Measurements from ENCODE around the gene ZAP70. TPM values are rescaled to one million over a fixed set of nuclear protein-coding genes. Genes with fewer than 3 reads are reported as not detected.

The ZAP70 gene
- total and polyA plus RNA-seq, 2 donors (not counting 1 experiment from before 2014, with no cell fraction given): not detected

DNA sequence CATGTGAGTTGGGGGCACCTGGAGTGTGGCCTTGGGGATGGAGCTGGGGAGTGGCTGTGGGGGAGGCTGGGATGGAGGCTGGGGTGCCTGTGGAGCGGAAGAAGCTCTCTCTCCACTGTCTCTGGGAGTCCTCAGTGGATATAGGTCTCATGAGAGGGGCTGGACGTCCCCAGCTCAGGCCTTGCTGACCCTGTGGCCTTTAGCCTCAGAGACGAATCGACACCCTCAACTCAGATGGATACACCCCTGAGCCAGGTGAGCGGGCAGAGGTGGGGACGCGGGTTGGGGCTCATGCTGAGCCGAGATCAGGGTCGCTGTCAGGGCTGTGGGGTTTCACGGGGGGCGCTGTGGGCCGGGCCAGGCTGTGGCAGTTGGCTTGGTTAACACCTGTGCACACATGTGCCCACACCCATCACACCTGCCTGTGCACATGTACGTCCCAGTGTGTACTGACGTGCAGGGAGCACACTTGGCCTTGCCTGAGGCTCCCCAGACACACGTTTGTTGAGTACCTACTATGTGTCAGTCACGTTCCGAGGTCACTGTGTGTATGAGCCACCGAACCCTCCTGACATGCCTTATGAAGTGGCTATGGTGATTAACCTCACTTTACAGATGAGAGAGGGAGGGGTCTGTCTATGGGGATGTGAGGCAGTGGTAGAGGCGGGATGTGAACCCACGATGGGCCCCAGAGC, 20.1 kb downstream of the ZAP70 start:
- H2AFZ ChIP-seq (ENCODE audit: low read length): no peak overlapping the region
- H3K4me3 ChIP-seq (replicated peaks in 1 of 4; ENCODE audit: control extremely low read depth in 1 of 4, insufficient read depth in 1 of 4, low read depth in 3 of 4, low read length in 4 of 4): no peak overlapping the region
- no peak for DNase-seq (ENCODE audit: low read depth in 2 of 2)
- TF ChIP-seq CTCF (conservative IDR thresholded peaks at IDR 0.05 in 1 of 2, IDR thresholded peaks at IDR 0.05 in 1 of 2; ENCODE audit: low read depth in 1 of 2, low read length in 2 of 2): no peak
- TF ChIP-seq EZH2 (IDR thresholded peaks at IDR 0.05; ENCODE audit: low read length, missing control alignments): no peak
- no peaks in the 10 kb centered on the region for H3K9me3 ChIP-seq (ENCODE audit: control insufficient read depth, insufficient read depth, low read depth, low read length)
- no peaks in the 10 kb centered on the region for H4K20me1 ChIP-seq (ENCODE audit: control insufficient read depth, extremely low read depth, insufficient read depth, low read length)
- no peaks in the 10 kb centered on the region for H3K4me1 ChIP-seq (ENCODE audit: control insufficient read depth, extremely low read depth, insufficient read depth, low read length)
- H3K27ac ChIP-seq (ENCODE audit: insufficient read depth, low read length): no peak overlapping the region
- H3K27me3 ChIP-seq (ENCODE audit: control insufficient read depth, insufficient read depth, low read length): no peaks in the 10 kb centered on the region
- H3K9ac ChIP-seq (ENCODE audit: insufficient read depth, low read length): no peak overlapping the region
- no peaks in the 10 kb centered on the region for H3K79me2 ChIP-seq (ENCODE audit: control insufficient read depth, insufficient read depth, low read length)
- H3K4me2 ChIP-seq (ENCODE audit: extremely low read depth, insufficient read depth, low read length): no peak overlapping the region
- H3K36me3 ChIP-seq (ENCODE audit: control insufficient read depth, insufficient read depth, low read length): no peaks in the 10 kb centered on the region

DNA sequence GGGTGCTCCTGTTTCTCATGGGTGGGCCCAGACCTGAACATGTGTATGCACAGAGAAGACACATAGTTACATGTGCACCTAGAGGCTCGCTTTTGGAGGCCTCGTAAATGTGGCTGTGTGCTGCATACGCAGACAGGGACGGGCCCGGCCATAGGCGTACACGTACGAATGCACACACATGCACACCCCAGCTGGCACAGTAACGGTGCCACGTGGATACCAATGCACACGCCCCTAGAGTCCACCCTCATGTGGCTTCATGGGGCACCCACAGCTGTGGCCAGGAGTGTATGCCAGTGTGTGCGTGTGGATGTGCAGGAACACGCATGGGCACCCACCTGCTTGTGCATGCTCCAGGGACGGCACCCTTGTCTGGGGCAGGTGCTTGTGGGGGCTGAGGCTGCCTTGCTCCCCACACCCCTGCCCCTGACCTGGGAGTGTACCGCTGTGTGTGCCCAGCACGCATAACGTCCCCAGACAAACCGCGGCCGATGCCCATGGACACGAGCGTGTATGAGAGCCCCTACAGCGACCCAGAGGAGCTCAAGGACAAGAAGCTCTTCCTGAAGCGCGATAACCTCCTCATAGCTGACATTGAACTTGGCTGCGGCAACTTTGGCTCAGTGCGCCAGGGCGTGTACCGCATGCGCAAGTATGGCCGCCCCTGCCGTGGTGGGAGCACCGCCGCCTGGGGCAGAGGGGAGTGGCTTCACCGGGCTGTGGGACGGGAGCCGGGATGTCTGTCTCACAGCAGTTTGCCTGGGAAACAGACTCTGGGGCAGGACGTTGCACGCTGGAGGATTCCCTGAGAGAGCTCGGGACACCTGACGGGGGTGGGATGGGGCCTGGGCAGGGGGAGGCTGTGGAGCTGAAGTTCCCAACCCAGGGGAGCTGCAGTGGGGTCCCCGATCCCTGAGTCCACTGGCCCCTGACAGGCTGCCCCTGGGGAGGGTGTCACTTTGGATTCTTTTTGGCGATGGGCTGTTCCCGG, 21.0 kb downstream of the ZAP70 start:
- no peak for DNase-seq (ENCODE audit: low read depth in 2 of 2)
- Histone ChIP-seq H3K79me2 (ENCODE audit: control insufficient read depth, insufficient read depth, low read length) (no peaks in the 10 kb centered on the region), H3K4me3 (replicated peaks in 1 of 4; ENCODE audit: control extremely low read depth in 1 of 4, insufficient read depth in 1 of 4, low read depth in 3 of 4, low read length in 4 of 4) (no peak overlapping the region), H2AFZ (ENCODE audit: low read length) (no peak overlapping the region), H3K9me3 (ENCODE audit: control insufficient read depth, insufficient read depth, low read depth, low read length) (no peaks in the 10 kb centered on the region), H3K4me1 (ENCODE audit: control insufficient read depth, extremely low read depth, insufficient read depth, low read length) (no peaks in the 10 kb centered on the region), H4K20me1 (ENCODE audit: control insufficient read depth, extremely low read depth, insufficient read depth, low read length) (no peaks in the 10 kb centered on the region), H3K27me3 (ENCODE audit: control insufficient read depth, insufficient read depth, low read length) (no peaks in the 10 kb centered on the region), H3K9ac (ENCODE audit: insufficient read depth, low read length) (no peak overlapping the region), H3K27ac (ENCODE audit: insufficient read depth, low read length) (no peak overlapping the region), H3K4me2 (ENCODE audit: extremely low read depth, insufficient read depth, low read length) (no peak overlapping the region), H3K36me3 (ENCODE audit: control insufficient read depth, insufficient read depth, low read length) (no peaks in the 10 kb centered on the region)
- TF ChIP-seq EZH2 (IDR thresholded peaks at IDR 0.05; ENCODE audit: low read length, missing control alignments) (no peak), CTCF (conservative IDR thresholded peaks at IDR 0.05 in 1 of 2, IDR thresholded peaks at IDR 0.05 in 1 of 2; ENCODE audit: low read depth in 1 of 2, low read length in 2 of 2) (no peak)

GRCh38 chr2:97735161-97735561, 21.8 kb downstream of the ZAP70 start:
- Histone ChIP-seq H3K4me3 (replicated peaks in 1 of 4; ENCODE audit: control extremely low read depth in 1 of 4, insufficient read depth in 1 of 4, low read depth in 3 of 4, low read length in 4 of 4) (no peak overlapping the region), H3K27me3 (ENCODE audit: control insufficient read depth, insufficient read depth, low read length) (no peaks in the 10 kb centered on the region), H4K20me1 (ENCODE audit: control insufficient read depth, extremely low read depth, insufficient read depth, low read length) (no peaks in the 10 kb centered on the region), H3K9me3 (ENCODE audit: control insufficient read depth, insufficient read depth, low read depth, low read length) (no peaks in the 10 kb centered on the region), H3K79me2 (ENCODE audit: control insufficient read depth, insufficient read depth, low read length) (no peaks in the 10 kb centered on the region), H3K36me3 (ENCODE audit: control insufficient read depth, insufficient read depth, low read length) (no peaks in the 10 kb centered on the region), H3K9ac (ENCODE audit: insufficient read depth, low read length) (no peak overlapping the region), H2AFZ (ENCODE audit: low read length) (no peak overlapping the region), H3K4me1 (ENCODE audit: control insufficient read depth, extremely low read depth, insufficient read depth, low read length) (no peaks in the 10 kb centered on the region), H3K4me2 (ENCODE audit: extremely low read depth, insufficient read depth, low read length) (no peak overlapping the region), H3K27ac (ENCODE audit: insufficient read depth, low read length) (no peak overlapping the region)
- DNase-seq (ENCODE audit: low read depth in 2 of 2): no peak
- no peak for TF ChIP-seq EZH2 (IDR thresholded peaks at IDR 0.05; ENCODE audit: low read length, missing control alignments)
- no peak for TF ChIP-seq CTCF (conservative IDR thresholded peaks at IDR 0.05 in 1 of 2, IDR thresholded peaks at IDR 0.05 in 1 of 2; ENCODE audit: low read depth in 1 of 2, low read length in 2 of 2)

All from fibroblast of lung (primary cell).